Measurements from ENCODE around the gene CERS1.

The CERS1 gene, protein sequence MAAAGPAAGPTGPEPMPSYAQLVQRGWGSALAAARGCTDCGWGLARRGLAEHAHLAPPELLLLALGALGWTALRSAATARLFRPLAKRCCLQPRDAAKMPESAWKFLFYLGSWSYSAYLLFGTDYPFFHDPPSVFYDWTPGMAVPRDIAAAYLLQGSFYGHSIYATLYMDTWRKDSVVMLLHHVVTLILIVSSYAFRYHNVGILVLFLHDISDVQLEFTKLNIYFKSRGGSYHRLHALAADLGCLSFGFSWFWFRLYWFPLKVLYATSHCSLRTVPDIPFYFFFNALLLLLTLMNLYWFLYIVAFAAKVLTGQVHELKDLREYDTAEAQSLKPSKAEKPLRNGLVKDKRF

DNA sequence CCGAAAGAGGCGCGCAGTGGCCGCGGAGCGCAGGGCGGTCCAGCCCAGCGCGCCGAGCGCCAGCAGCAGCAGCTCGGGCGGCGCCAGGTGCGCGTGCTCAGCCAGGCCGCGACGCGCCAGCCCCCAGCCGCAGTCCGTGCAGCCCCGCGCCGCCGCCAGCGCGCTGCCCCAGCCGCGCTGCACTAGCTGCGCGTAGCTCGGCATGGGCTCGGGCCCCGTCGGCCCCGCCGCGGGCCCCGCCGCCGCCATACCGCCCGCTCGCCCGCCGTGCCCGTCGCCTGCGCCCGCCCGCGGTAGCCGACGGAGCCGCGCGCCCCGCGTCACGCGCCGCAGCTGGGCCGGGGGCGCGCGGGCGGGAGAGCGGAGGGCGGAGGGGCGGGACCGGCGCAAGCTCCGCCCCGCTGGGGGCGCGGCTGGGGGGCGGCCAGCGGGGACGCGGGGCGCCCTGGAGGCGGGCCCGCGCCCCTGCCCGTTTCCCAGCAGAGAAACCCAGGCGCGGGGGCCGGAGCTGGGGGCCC lies at the start of gene CERS1:
Gene CERS1, minus strand, starts transcription at position 335 of the 518 bp plus-strand sequence. Its CDS starts 86 bp downstream, at position 249.
- no peak within 1 kb of the TSS for H2AFZ ChIP-seq (ENCODE audit: low read depth, low read length)
- no peaks in the 10 kb centered on the region for H3K9me3 ChIP-seq (ENCODE audit: insufficient read depth, low read length, severe bottlenecking)
- H3K27ac ChIP-seq (ENCODE audit: low read length), result no peak within 1 kb of the TSS
- peaks cover 8% of the 10 kb centered on the region; the same call in 1 of the 2 replicates for H4K20me1 ChIP-seq (ENCODE audit: insufficient read depth, low read length)
- DNase-seq (no peak), ATAC-seq (ENCODE audit: insufficient read depth, low read depth) (no peak)
- H3K4me3 ChIP-seq (ENCODE audit: low read depth in 1 of 2, low read length in 2 of 2), result no peak within 1 kb of the TSS
- H3K79me2 ChIP-seq (ENCODE audit: insufficient read depth, low read length), result no peaks in the 10 kb centered on the region
- no peak for TF ChIP-seq EZH2 (IDR thresholded peaks at IDR 0.05; ENCODE audit: borderline replicate concordance, low read depth, low read length, severe bottlenecking)
- TF ChIP-seq, protein P1, sequence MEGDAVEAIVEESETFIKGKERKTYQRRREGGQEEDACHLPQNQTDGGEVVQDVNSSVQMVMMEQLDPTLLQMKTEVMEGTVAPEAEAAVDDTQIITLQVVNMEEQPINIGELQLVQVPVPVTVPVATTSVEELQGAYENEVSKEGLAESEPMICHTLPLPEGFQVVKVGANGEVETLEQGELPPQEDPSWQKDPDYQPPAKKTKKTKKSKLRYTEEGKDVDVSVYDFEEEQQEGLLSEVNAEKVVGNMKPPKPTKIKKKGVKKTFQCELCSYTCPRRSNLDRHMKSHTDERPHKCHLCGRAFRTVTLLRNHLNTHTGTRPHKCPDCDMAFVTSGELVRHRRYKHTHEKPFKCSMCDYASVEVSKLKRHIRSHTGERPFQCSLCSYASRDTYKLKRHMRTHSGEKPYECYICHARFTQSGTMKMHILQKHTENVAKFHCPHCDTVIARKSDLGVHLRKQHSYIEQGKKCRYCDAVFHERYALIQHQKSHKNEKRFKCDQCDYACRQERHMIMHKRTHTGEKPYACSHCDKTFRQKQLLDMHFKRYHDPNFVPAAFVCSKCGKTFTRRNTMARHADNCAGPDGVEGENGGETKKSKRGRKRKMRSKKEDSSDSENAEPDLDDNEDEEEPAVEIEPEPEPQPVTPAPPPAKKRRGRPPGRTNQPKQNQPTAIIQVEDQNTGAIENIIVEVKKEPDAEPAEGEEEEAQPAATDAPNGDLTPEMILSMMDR (IDR thresholded peaks at IDR 0.05; ENCODE audit: borderline replicate concordance, extremely low read depth, low read length, poor library complexity, severe bottlenecking), result no peak
- H3K36me3 ChIP-seq (ENCODE audit: insufficient read depth, low read length), result peaks cover 21% of the 10 kb centered on the region
- no peak within 1 kb of the TSS for H3K9ac ChIP-seq (ENCODE audit: low read depth, low read length)
- H3K4me2 ChIP-seq (ENCODE audit: insufficient read depth, low read length), result no peak within 1 kb of the TSS
- no peaks in the 10 kb centered on the region for H3K27me3 ChIP-seq (ENCODE audit: insufficient read depth, low read length, poor library complexity)
- H3K4me1 ChIP-seq (ENCODE audit: insufficient read depth, low read length), result no peaks in the 10 kb centered on the region

DNA sequence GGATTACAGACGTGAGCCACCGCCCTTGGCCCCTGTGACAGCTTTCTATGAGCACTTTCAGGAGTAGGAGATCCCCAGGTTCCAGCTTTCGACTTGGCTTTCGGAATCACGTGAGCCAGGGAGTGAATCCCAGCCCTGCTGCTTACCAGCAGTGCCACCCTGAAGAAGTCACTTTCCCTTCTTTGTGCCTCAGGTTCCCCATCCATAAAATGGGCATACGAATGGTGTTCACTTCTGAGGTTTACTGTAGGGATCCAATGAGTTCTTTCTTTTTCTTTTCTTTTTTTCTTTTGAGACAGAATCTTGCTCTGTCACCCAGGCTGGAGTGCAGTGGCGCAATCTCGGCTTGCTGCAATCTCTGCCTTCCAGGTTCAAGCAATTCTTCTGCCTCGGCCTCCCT lies 49.3 kb upstream of the CERS1 start:
- no peak overlapping the region for H2AFZ ChIP-seq (ENCODE audit: low read depth, low read length)
- TF ChIP-seq EZH2 (IDR thresholded peaks at IDR 0.05; ENCODE audit: borderline replicate concordance, low read depth, low read length, severe bottlenecking), result no peak
- TF ChIP-seq, protein P1 (IDR thresholded peaks at IDR 0.05; ENCODE audit: borderline replicate concordance, extremely low read depth, low read length, poor library complexity, severe bottlenecking), result no peak
- ATAC-seq (ENCODE audit: insufficient read depth, low read depth), result no peak

DNA sequence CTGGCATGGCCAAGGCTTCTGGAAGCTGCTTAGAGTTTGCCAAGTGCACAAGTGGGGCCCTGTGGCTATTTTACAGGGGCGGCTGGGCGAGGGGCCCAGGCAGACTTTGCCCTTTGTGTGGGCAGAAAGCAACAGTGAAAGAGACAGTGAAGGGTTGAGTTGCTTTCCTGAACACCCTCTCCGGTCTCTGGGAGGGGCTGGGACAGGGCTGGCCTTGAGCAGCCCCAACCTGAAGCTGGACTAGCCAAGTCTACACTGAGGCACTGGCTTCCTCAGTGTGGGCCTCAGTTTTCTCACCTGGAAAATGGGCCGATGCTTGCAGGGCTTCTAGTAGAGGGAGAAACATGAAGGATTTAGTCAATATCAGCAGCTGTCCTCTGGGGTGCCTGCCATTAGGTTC lies 47.5 kb upstream of the CERS1 start:
- H3K4me2 ChIP-seq (ENCODE audit: insufficient read depth, low read length), result no peak overlapping the region
- H3K36me3 ChIP-seq (ENCODE audit: insufficient read depth, low read length), result no peaks in the 10 kb centered on the region

More for the DNA sequence above, 49.3 kb upstream of the CERS1 start:
- DNase-seq, result no peak
- Histone ChIP-seq H3K9me3 (ENCODE audit: insufficient read depth, low read length, severe bottlenecking) (no peaks in the 10 kb centered on the region), H3K36me3 (ENCODE audit: insufficient read depth, low read length) (no peaks in the 10 kb centered on the region), H3K4me3 (ENCODE audit: low read depth in 1 of 2, low read length in 2 of 2) (no peak overlapping the region), H3K4me2 (ENCODE audit: insufficient read depth, low read length) (no peak overlapping the region), H3K9ac (ENCODE audit: low read depth, low read length) (no peak overlapping the region), H3K27ac (ENCODE audit: low read length) (no peak overlapping the region), H3K4me1 (ENCODE audit: insufficient read depth, low read length) (peaks cover 10% of the 10 kb centered on the region), H4K20me1 (ENCODE audit: insufficient read depth, low read length) (no peaks in the 10 kb centered on the region), H3K79me2 (ENCODE audit: insufficient read depth, low read length) (no peaks in the 10 kb centered on the region), H3K27me3 (ENCODE audit: insufficient read depth, low read length, poor library complexity) (no peaks in the 10 kb centered on the region)

More for the DNA sequence above, 47.5 kb upstream of the CERS1 start:
- Histone ChIP-seq H3K27ac (ENCODE audit: low read length) (no peak overlapping the region), H4K20me1 (ENCODE audit: insufficient read depth, low read length) (no peaks in the 10 kb centered on the region), H3K4me1 (ENCODE audit: insufficient read depth, low read length) (peaks cover 17% of the 10 kb centered on the region), H2AFZ (ENCODE audit: low read depth, low read length) (no peak overlapping the region), H3K4me3 (ENCODE audit: low read depth in 1 of 2, low read length in 2 of 2) (no peak overlapping the region), H3K9me3 (ENCODE audit: insufficient read depth, low read length, severe bottlenecking) (no peaks in the 10 kb centered on the region), H3K79me2 (ENCODE audit: insufficient read depth, low read length) (no peaks in the 10 kb centered on the region), H3K27me3 (ENCODE audit: insufficient read depth, low read length, poor library complexity) (no peaks in the 10 kb centered on the region), H3K9ac (ENCODE audit: low read depth, low read length) (no peak overlapping the region)
- TF ChIP-seq, protein P1 (IDR thresholded peaks at IDR 0.05; ENCODE audit: borderline replicate concordance, extremely low read depth, low read length, poor library complexity, severe bottlenecking), result no peak
- no peak for TF ChIP-seq EZH2 (IDR thresholded peaks at IDR 0.05; ENCODE audit: borderline replicate concordance, low read depth, low read length, severe bottlenecking)
- ATAC-seq (ENCODE audit: insufficient read depth, low read depth), result no peak
- no peak for DNase-seq

Measured in DND-41 (cell line).